IPS-20b (cell line): ENCODE measurements around the gene ITPRIPL1.

Experiments used
- H3K27ac ChIP-seq: one replicate; pipeline ENCODE4 v1.5.1; 2013; ENCODE audit warnings: low read length
- H3K27me3 ChIP-seq: 2 replicates; pipeline ENCODE4 v1.6.1; 2013; ENCODE audit warnings: mild to moderate bottlenecking, low read length, inconsistent platforms; ENCODE audit not compliant: insufficient read depth
- H3K36me3 ChIP-seq: 2 replicates; pipeline ENCODE4 v1.6.1; 2013; ENCODE audit warnings: low read depth, mild to moderate bottlenecking, inconsistent platforms, low read length, moderate library complexity; ENCODE audit not compliant: insufficient read depth
- H3K4me1 ChIP-seq: 2 replicates; pipeline ENCODE4 v1.6.1; 2013; ENCODE audit warnings: mild to moderate bottlenecking, control low read depth, inconsistent platforms, low read length, moderate library complexity; ENCODE audit not compliant: insufficient read depth
- H3K4me3 ChIP-seq: 2 replicates; pipeline ENCODE4 v1.5.1; 2013; ENCODE audit warnings: mild to moderate bottlenecking, low read length, inconsistent platforms
- H3K9ac ChIP-seq: 2 replicates; pipeline ENCODE4 v1.6.1; 2013; ENCODE audit warnings: low read depth, mild to moderate bottlenecking, inconsistent platforms, low read length, moderate library complexity
- H3K9me3 ChIP-seq: 2 replicates; pipeline ENCODE4 v1.6.1; 2013; ENCODE audit warnings: mild to moderate bottlenecking, low read depth, low read length, inconsistent platforms; ENCODE audit not compliant: insufficient read depth

ITPRIPL1 gene

DNA sequence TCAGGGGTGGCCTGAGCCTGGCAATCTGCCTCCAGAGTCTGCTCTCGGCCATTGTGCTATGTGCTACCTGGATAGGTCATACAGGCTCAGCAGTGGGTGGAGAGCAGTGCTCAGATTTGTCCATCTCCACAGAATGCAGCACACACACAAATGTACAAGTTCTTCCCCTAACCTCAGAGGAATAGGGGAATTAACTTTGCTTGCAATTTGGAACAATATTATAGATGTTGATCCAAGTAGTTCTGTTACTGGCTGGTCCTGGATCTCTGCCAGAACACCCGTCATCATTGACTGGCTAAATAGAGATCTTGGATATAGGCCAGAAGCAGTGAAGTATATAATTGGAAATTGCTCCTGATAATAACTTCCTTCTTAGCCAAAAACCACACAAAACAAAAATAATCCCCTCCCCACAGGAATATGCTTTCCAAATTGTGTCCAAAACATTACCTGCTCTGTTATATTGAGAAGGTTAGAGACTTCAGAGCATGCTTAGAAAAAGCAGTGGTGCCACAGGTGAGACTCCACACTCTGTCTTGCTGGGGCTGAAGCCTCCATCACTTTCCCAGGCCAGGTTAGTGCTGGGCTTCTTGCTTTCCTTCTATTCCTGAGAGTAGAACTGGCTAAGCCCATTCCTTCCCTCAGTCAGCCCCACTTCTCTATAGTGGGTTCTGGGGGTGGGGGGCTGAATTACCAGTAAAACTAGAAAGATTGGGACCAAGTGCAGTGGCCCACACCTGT is 49.3 kb downstream of the ITPRIPL1 start:
- peaks cover 32% of the 10 kb centered on the region for H3K9me3 ChIP-seq
- H3K9ac ChIP-seq = no peak overlapping the region
- H3K27ac ChIP-seq = no peak overlapping the region
- no peaks in the 10 kb centered on the region for H3K27me3 ChIP-seq
- peaks cover 51% of the 10 kb centered on the region for H3K36me3 ChIP-seq
- no peaks in the 10 kb centered on the region for H3K4me1 ChIP-seq
- no peak overlapping the region for H3K4me3 ChIP-seq
